Suprapubic skin (tissue), 4 donors: Measurements from ENCODE around the gene GOLGA6A.

ENCODE experiments used
- POLR2A ChIP-seq, 2 donors: fragments of 450-650 bp; IDR thresholded peaks; one replicate each; pipeline ENCODE4 v1.6.1; 2017; ENCODE audit warnings: antibody characterized with exemption in 2 of 2, mild to moderate bottlenecking in 2 of 2, moderate library complexity in 2 of 2
- POLR2AphosphoS5 ChIP-seq, 3 donors: sonication (generic); formaldehyde crosslinking; IDR thresholded peaks; one replicate each; pipeline ENCODE4 v1.6.1; 2017; ENCODE audit warnings: antibody characterized with exemption in 3 of 3

DNA sequence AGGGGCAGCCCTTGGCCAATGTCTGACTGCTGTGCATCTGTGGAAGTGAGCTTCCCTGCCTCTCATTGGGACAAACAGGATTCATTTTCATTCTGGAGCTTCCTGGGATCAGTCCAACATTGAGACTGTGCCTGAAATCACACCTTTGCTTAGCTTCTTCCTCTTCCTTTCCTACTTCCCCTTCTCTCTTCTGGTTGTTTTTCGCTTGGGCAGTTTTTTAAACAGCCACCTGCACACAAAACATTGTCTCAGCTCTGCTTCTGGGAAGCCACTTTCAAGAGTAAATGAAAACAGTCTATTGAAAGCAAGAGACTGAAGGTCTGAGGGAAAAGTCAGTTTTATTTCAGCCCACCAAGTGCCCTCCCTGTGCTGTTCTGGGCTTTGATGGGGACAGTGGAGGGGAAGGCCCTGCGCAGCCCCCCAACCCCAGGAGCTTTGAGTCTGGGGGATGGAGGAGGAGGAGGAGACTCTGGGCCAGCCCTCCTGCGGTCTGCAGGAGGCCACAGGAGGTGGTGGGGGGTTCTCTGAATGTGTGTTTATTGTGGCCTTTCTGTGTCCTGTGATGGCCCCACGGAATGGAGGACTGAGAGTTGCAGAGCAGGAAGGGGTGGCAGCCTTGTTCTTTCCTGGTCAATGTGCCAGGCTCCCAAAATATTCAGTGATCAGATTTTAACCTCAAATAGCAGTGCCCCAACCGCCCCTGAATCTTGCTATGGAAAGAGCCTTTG, 40.2 kb upstream of the GOLGA6A start:
- TF ChIP-seq POLR2A (IDR thresholded peaks at IDR 0.05), result no peak
- TF ChIP-seq POLR2AphosphoS5 (IDR thresholded peaks at IDR 0.05), result no peak
